Large intestine (tissue), 3 donors: ENCODE results near the gene PTPRN2. TPM values are rescaled to one million over a fixed set of nuclear protein-coding genes. Genes with fewer than 3 reads are reported as not detected.

Experiments
- DNase-seq, 2 donors: peaks; one replicate each; pipeline versions ENCODE4 v3.0.0 to v3.0.0-alpha.2; 2013
- H3K27ac ChIP-seq: one replicate; pipeline ENCODE4 v1.5.1; 2013; ENCODE audit warnings: low read length
- H3K27me3 ChIP-seq: 2 replicates; pipeline ENCODE4 v1.6.1; 2013; ENCODE audit warnings: low read length; ENCODE audit not compliant: control insufficient read depth, insufficient read depth
- H3K36me3 ChIP-seq: 2 replicates; pipeline ENCODE4 v1.6.1; 2013; ENCODE audit warnings: low read length; ENCODE audit not compliant: control insufficient read depth, insufficient read depth
- H3K4me1 ChIP-seq: one replicate; pipeline ENCODE4 v1.6.1; 2013; ENCODE audit warnings: low read length; ENCODE audit not compliant: control insufficient read depth, insufficient read depth
- H3K4me3 ChIP-seq: one replicate; pipeline ENCODE4 v1.5.1; 2013; ENCODE audit warnings: low read length
- H3K9me3 ChIP-seq: one replicate; pipeline ENCODE4 v1.6.1; 2013; ENCODE audit warnings: mild to moderate bottlenecking, low read depth, low read length, moderate library complexity; ENCODE audit not compliant: control insufficient read depth
- WGBS: methylation state at CpG from one replicate; pipeline ENCODE4 v1.1.5; 2013; ENCODE audit warnings: low lambda C conversion rate; ENCODE audit not compliant: insufficient coverage; 5-methylcytosine and 5-hydroxymethylcytosine counted together
- polyA plus RNA-seq: library from polyadenylated mRNA; unstranded; fragments of 120-200 nt; gene quantifications from one replicate; pipeline ENCODE4 v1.2.1, GENCODE V29; 2013

PTPRN2 gene
- polyA plus RNA-seq, 1 donor, result 13.4 TPM

DNA sequence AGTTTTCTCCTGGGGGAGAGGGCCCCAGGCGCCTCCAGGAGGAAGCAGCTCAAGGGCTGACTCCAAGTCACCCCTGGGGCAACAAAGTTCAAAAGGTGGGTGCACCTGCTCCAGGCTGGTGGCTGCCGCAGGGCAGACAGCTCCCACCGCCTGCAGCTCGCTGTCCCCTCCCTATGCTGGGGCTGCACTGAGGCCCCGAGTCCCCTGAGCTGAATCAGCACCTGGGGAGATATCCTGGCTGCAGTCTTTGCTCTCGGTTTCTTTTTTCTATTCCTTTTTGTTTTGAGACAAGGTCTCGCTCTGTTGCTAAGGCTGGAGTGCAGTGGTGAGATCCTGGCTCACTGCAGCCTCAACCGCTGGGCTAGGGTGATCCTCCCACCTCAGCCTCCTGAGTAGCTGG is 1067.4 kb downstream of the PTPRN2 start:
- peak in 1 of 2 donors; percentile 17 for DNase-seq

DNA sequence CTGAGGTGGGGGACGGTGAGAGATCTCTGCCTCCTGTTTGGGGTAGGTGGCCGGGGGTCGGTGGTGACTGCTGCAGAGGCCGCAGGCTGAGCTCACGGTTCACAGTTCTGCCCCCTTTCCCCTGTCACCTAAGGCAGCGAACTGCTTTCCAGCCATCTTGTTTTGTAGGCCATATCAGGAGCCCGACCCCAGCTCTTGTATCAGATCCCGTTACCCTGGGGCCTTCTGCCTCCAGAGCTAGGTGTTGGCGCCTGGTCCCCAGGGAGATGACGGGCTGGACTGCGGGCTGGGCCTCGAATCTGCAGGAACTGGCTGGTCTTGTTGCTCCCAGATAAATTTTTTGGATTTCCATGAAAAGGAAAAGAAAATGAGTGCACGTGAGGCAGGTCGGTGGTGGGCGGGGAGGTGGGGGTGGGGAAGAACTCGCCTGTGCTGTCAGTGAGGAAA is 1067.8 kb downstream of the PTPRN2 start:
- no peaks in the 10 kb centered on the region for H3K4me1 ChIP-seq
- no peaks in the 10 kb centered on the region for H3K36me3 ChIP-seq
- WGBS, result no CpG with 5 or more reads among the region's 16 CpGs
- H3K27me3 ChIP-seq, result no peaks in the 10 kb centered on the region
- DNase-seq, result no peak
- no peak overlapping the region for H3K27ac ChIP-seq
- no peak overlapping the region for H3K4me3 ChIP-seq
- H3K9me3 ChIP-seq, result no peaks in the 10 kb centered on the region

More for the DNA sequence above, 1067.4 kb downstream of the PTPRN2 start:
- no peaks in the 10 kb centered on the region for H3K9me3 ChIP-seq
- WGBS, result no CpG with 5 or more reads among the region's 8 CpGs
- no peaks in the 10 kb centered on the region for H3K36me3 ChIP-seq
- no peaks in the 10 kb centered on the region for H3K27me3 ChIP-seq
- no peaks in the 10 kb centered on the region for H3K4me1 ChIP-seq
- H3K4me3 ChIP-seq, result no peak overlapping the region
- no peak overlapping the region for H3K27ac ChIP-seq

DNA sequence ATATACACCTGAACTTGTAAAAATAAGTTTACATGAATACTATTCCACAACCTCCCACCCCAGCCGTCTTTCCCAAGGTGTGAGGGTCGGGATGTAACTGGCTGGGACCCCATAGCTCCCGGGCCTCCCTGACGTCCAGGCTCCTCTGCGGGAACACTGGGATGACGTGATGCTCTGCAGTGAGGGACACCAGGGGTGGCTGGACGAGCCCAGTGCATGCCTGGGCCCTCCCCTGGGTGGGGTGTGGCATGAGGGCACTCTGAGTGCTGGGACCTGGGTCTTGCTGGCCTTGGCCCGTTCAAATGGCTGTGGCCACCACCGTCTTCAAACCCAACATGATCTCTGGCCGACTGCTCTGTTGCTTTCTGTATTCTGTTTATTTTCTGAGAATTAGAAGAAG is 1068.4 kb downstream of the PTPRN2 start:
- Histone ChIP-seq H3K4me3 (no peak overlapping the region), H3K9me3 (no peaks in the 10 kb centered on the region), H3K36me3 (no peaks in the 10 kb centered on the region), H3K4me1 (no peaks in the 10 kb centered on the region), H3K27ac (no peak overlapping the region), H3K27me3 (no peaks in the 10 kb centered on the region)
- no peak for DNase-seq
- WGBS, result no CpG with 5 or more reads among the region's 10 CpGs

DNA sequence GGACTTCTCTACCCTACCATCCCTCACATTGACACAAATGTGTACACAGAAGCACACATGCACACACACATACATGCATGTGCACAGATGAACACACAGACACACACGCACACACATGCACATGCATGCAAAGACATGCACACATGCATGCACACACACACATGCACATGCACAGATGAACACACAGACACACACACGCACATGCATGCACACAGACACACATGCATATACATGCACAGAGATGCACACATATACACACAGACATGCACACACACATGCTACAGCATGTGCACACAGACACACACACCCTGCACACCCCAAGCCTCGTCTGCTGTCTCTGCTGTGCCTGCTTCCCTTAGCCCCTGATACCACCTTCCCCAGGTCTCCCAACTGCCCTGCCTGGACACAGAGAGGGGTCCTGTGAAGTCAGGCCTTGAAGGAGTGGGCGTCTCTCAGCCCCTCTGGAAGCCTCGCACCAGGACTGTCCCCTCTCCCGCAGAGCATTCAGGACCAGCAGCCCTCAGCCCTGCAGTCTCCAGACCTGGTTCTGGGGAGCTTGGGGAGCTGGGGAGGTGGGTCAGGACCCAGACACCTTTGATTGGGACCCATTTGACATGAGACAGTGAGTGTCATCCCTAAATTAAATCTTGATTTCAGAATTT is 1069.0 kb downstream of the PTPRN2 start:
- no peak overlapping the region for H3K4me3 ChIP-seq
- H3K27ac ChIP-seq, result no peak overlapping the region
- no peak for DNase-seq
- no CpG with 5 or more reads among the region's 6 CpGs for WGBS
- H3K36me3 ChIP-seq, result no peaks in the 10 kb centered on the region
- H3K27me3 ChIP-seq, result no peaks in the 10 kb centered on the region
- H3K4me1 ChIP-seq, result no peaks in the 10 kb centered on the region
- H3K9me3 ChIP-seq, result no peaks in the 10 kb centered on the region

DNA sequence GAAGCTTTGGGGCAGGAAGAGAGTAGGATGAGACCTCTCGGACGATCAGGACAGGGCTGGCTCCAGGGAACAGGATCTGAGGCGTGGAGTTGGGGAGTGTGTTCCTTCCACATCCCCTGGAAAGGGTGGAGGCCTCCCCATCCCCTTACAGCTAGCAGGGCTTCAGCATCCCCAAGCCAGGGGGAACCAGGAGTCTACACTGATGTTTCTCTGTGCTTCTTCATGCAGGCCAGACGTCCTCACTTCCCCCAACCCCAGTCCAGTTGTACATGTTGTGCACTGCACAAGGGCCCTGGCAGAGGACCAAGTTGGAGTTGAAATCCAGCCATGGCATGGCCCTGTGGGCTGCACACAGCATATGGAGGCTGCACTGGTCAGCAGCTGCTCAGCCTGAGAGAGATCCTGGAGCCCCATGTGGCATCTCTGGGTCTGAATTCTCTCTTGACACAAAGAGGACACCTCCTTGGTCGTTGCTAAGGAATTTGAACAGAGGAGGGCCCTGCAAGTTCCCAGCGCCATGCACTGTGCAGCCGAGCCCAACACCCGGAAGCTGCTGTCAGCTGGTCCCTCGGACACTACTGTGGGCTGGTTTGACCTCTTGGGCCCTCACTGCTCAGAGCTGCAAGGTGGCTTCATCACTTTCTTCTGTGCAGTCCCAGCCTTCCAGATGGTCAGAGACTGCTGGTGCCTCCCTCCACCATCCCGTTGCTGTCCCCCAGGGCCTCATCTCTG is 1069.7 kb downstream of the PTPRN2 start:
- H3K27me3 ChIP-seq, result no peaks in the 10 kb centered on the region
- H3K4me3 ChIP-seq, result no peak overlapping the region
- no peak overlapping the region for H3K27ac ChIP-seq
- no peaks in the 10 kb centered on the region for H3K9me3 ChIP-seq
- no CpG with 5 or more reads among the region's 10 CpGs for WGBS
- no peak for DNase-seq
- H3K4me1 ChIP-seq, result no peaks in the 10 kb centered on the region
- no peaks in the 10 kb centered on the region for H3K36me3 ChIP-seq

DNA sequence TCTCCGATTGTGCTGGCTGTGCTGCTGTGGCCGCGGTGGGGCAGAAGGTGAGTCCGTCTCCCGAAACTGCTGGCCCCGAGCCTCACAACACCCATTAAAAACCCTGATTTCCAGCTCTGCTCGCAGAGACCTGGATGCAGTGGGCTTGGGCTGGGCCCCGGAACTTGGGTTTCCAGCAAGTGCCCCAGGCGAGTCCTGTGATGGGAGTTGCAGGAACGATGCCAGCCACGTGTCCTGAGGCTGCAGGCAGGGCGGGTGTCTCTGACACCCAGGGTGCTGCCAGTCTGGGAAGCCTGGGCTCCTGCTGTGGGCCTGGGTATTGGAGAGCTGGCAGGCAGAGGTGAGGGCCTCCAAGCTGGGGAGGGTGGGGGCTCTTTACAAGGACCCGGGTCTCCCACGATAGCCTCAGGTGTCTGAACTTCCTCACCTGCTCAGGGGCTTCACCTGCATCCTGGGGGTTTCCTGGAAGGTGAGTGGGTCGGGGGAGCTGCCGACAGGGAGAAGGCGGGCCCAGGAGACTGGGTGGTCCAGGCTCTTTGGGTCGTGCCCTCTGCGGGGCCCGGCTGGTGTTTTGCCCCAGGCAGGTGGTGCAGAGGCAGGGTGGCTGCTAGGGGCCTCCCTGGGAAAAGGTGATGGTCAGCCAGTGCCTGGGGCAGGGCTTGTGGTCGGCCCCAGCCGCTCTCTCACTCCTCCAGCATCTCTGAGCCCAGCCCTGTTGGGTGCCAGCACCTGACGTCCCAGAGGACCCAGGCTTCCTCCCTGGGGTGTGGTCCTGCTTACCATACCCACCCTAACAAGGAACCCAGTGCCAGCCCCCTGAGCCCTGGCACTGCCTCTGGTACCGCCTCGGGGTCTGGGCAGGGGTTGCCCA is 1070.5 kb downstream of the PTPRN2 start:
- Histone ChIP-seq H3K4me3 (no peak overlapping the region), H3K36me3 (no peaks in the 10 kb centered on the region), H3K9me3 (no peaks in the 10 kb centered on the region), H3K27me3 (no peaks in the 10 kb centered on the region), H3K27ac (no peak overlapping the region), H3K4me1 (no peaks in the 10 kb centered on the region)
- no peak for DNase-seq
- WGBS, result no CpG with 5 or more reads among the region's 25 CpGs

DNA sequence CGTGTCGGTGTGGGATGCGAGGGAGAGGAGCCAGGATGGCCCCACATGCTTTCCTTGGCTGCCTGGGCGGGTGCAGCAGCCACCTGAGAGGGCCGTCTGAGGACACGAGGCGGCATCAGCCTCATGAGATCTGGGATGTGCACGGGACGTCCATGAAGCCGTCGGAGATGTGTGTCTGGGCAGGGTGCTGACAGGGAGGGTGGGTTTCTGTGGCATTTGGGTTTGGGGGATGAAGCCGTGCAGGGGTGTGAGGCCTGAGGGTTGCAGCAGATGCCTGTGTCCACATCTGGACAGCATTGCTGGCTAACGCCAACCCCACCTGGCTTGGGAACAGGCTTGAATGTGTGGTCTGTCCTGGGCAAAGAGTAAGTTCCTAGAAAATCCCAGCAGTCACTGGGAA is 1071.3 kb downstream of the PTPRN2 start:
- no peak for DNase-seq
- Histone ChIP-seq H3K4me3 (no peak overlapping the region), H3K9me3 (no peaks in the 10 kb centered on the region), H3K4me1 (no peaks in the 10 kb centered on the region), H3K27me3 (no peaks in the 10 kb centered on the region), H3K27ac (no peak overlapping the region), H3K36me3 (no peaks in the 10 kb centered on the region)
- no CpG with 5 or more reads among the region's 13 CpGs for WGBS

DNA sequence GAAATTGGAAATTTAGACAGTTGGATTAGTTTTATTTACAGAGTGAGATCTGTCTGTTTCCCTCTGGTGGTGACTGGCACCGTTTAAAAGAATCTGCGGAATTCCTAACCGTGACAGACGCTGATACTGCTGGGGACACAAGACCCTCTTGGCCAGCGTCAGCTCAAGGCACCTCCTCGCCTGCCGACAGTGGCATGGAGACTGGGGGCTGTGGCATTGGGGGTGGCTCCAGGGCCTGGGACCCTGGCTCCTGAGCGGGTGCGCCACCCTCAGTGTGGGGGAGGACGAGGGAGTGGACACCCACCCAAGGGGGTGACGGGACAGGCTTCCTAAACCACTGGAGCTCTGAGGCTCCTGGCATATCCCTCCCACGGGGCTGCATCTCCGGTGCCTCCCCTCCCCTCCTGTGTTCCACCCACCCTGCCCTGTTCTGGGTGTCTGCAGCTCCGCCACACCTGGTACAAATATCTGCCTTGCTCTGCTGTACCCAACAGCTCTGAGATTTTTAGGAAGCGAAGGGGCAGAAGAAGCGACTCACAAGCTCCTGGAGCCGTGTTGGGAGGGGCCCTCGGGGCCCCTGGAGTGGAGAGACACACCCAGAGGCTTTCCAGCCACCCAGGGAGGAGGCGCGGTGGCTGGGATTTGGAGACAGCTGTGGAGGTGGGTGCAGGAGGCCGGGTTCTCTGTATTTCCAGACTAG is 1072.1 kb downstream of the PTPRN2 start:
- Histone ChIP-seq H3K4me1 (no peaks in the 10 kb centered on the region), H3K4me3 (no peak overlapping the region), H3K27ac (no peak overlapping the region), H3K9me3 (no peaks in the 10 kb centered on the region), H3K27me3 (no peaks in the 10 kb centered on the region), H3K36me3 (no peaks in the 10 kb centered on the region)
- DNase-seq, result no peak
- WGBS, result no CpG with 5 or more reads among the region's 21 CpGs

DNA sequence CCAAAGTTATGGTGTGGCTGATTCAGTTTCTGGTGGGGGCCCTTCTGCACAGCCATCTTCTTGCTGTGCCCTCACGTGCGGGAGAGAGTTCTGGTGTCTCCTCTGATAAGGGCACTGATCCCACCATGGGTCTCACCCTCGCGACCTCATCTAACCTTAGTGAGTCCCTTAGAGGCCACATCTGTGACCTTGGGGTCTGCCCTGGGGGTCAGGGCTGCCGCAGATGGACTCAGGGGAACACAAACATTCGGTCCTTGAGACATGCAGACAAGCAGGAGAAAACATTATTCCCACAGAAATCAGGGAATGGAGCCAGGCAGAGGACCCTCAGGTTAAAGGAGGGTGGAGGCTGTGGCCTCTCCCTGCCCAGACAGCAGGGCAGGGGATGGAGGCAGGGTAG is 1072.9 kb downstream of the PTPRN2 start:
- no peaks in the 10 kb centered on the region for H3K27me3 ChIP-seq
- H3K4me3 ChIP-seq, result no peak overlapping the region
- no peak for DNase-seq
- H3K4me1 ChIP-seq, result no peaks in the 10 kb centered on the region
- no peaks in the 10 kb centered on the region for H3K9me3 ChIP-seq
- no peaks in the 10 kb centered on the region for H3K36me3 ChIP-seq
- no peak overlapping the region for H3K27ac ChIP-seq
- WGBS, result no CpG with 5 or more reads among the region's 6 CpGs

DNA sequence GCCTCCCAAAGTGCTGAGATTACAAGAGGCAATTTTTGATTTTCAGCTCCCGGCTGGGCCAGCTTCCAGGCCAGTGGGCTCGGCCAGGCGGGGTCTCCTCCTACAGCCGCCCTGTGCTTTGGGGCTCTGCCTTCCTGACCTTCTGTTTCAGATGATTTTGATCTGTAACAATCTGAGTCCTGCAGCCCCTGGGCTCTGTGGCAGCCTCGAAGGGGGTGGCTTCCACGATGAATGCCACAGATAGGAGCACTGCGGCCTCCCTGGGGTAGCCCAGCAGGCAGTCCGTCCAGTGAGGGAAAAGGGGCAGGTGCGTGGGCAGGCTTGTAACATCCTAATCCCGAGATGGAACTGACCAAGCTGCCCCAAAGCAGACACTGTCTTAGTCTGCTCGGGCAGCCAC is 1073.3 kb downstream of the PTPRN2 start:
- Histone ChIP-seq H3K4me1 (no peaks in the 10 kb centered on the region), H3K4me3 (no peak overlapping the region), H3K27me3 (no peaks in the 10 kb centered on the region), H3K9me3 (no peaks in the 10 kb centered on the region), H3K27ac (no peak overlapping the region), H3K36me3 (no peaks in the 10 kb centered on the region)
- no peak for DNase-seq
- WGBS, result no CpG with 5 or more reads among the region's 11 CpGs
